HL-60 (cell line): ENCODE measurements around the gene ZNF598.

Source experiments
- CTCF ChIP-seq: IDR thresholded peaks from one replicate; pipeline ENCODE4 v1.5.1; 2011; ENCODE audit warnings: low read length, control low read depth, inconsistent platforms; ENCODE audit not compliant: insufficient read depth
- GABPA ChIP-seq: IDR thresholded peaks from 2 replicates; pipeline ENCODE4 v1.6.1; 2012; ENCODE audit warnings: low read depth
- POLR2AphosphoS5 ChIP-seq: IDR thresholded peaks from 2 replicates; pipeline ENCODE4 v1.6.1; 2012; ENCODE audit warnings: low read depth
- REST ChIP-seq: IDR thresholded peaks from 2 replicates; pipeline ENCODE4 v1.6.1; 2012; ENCODE audit warnings: low read depth; ENCODE audit not compliant: insufficient replicate concordance
- SPI1 ChIP-seq: IDR thresholded peaks from 2 replicates; pipeline ENCODE4 v1.6.1; 2012; ENCODE audit warnings: low read depth, mild to moderate bottlenecking, borderline replicate concordance

GRCh38 chr16:1983544-1984346, 25.9 kb downstream of the ZNF598 start, which contains the start of gene GFER:
- TF ChIP-seq CTCF (peak; percentile 48), POLR2AphosphoS5 (peak; percentile 12; the same call in 1 of the 2 replicates), SPI1 (no peak), GABPA (no peak), REST (peak; percentile 25)
